ENCODE measurements around the gene DDX3X.
"Not testable (repeated sequence)": the region's sequence is repeated elsewhere in the genome, so short reads cannot be mapped to it uniquely, and the experiment has no call there.

DDX3X gene

DNA sequence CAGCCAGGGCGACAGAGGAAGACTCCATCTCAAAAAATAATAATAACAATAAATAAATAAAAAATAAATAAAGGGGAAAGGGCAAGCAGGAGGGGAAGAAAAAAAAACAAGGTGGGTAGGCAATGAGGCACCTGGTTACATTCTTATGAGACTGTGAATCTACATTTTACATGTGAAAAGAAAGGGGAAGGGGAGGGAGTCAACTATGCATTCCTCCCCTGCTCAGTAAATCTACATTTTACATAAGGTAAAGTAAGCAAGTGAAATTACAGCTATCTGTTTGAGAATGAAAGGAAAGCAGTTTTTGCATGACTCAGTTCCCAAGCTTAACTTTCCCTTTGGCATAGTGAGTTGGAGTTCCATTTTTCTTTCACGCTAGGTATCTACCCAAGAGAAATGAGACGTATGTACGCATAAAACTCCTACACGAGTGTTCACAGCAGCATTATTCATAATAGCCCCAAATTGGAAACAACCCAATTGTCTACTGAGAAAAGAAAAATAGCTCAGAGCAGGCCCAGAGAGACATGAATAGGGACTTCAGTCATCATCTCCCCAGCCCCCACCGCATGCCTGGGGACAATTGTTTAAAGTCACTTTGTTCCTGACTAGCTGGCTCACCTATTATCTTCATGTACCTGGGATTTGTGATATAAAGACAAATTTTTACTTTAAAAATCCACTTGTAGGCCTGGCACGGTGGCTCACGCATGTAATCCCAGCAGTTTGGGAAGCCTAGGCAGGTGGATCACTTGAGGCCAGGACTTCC is 52.4 kb downstream of the DDX3X start:
- H3K4me3 ChIP-seq (ENCODE audit: low read depth in 1 of 2, low read length in 1 of 2): no peak overlapping the region
- H3K36me3 ChIP-seq: no peaks in the 10 kb centered on the region
- no peak overlapping the region for H3K27ac ChIP-seq
- TF ChIP-seq CTCF (IDR thresholded peaks at IDR 0.05): no peak
- peaks cover 44 to 47% of the 10 kb centered on the region in 2 experiments for H3K4me1 ChIP-seq (ENCODE audit: control insufficient read depth in 1 of 2, insufficient read depth in 1 of 2, low read depth in 1 of 2, low read length in 1 of 2)
- H3K9me3 ChIP-seq: no peaks in the 10 kb centered on the region
- H3K27me3 ChIP-seq: no peaks in the 10 kb centered on the region

- no peak for TF ChIP-seq CTCF (IDR thresholded peaks at IDR 0.05)
- no peak overlapping the region for H3K27ac ChIP-seq
- H3K9me3 ChIP-seq: no peaks in the 10 kb centered on the region
- H3K4me3 ChIP-seq (ENCODE audit: low read depth in 1 of 2, low read length in 1 of 2): no peak overlapping the region
- no peaks in the 10 kb centered on the region for H3K36me3 ChIP-seq
- no peaks in the 10 kb centered on the region for H3K27me3 ChIP-seq
- peaks cover 48 to 49% of the 10 kb centered on the region in 2 experiments for H3K4me1 ChIP-seq (ENCODE audit: control insufficient read depth in 1 of 2, insufficient read depth in 1 of 2, low read depth in 1 of 2, low read length in 1 of 2)
Measured at GRCh38 chrX:41388543-41388942, 54.6 kb downstream of the DDX3X start.

- Histone ChIP-seq H3K27me3 (no peaks in the 10 kb centered on the region), H3K4me1 (ENCODE audit: control insufficient read depth in 1 of 2, insufficient read depth in 1 of 2, low read depth in 1 of 2, low read length in 1 of 2) (peaks cover 42% of the 10 kb centered on the region in 2 experiments), H3K36me3 (no peaks in the 10 kb centered on the region), H3K9me3 (no peaks in the 10 kb centered on the region), H3K27ac (no peak overlapping the region), H3K4me3 (ENCODE audit: low read depth in 1 of 2, low read length in 1 of 2) (no peak overlapping the region)
- TF ChIP-seq CTCF (IDR thresholded peaks at IDR 0.05): no peak
Measured at GRCh38 chrX:41389311-41389888, 55.4 kb downstream of the DDX3X start.

DNA sequence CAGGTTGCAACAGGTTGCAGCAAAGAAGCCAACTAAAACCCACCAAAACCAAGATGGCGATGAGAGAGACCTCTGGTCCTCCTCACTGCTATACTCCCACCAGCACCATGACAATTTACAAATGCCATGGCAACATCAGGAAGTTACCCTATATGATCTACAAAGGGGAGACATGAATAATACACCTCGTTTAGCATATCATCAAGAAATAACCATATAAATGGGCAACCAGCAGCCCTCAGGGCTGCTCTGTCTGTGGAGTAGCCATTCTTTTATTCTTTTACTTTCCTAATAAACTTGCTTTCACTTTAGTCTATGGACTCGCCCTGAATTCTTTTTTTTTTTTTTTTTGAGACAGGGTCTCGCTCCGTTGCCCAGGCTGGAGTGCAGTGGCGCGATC is 56.6 kb downstream of the DDX3X start:
- H3K4me1 ChIP-seq (ENCODE audit: control insufficient read depth in 1 of 2, insufficient read depth in 1 of 2, low read depth in 1 of 2, low read length in 1 of 2): peaks cover 32 to 34% of the 10 kb centered on the region in 2 experiments
- not testable (repeated sequence) for H3K4me3 ChIP-seq (ENCODE audit: low read depth in 1 of 2, low read length in 1 of 2); H3K36me3 ChIP-seq; H3K9me3 ChIP-seq; H3K27ac ChIP-seq; H3K27me3 ChIP-seq

DNA sequence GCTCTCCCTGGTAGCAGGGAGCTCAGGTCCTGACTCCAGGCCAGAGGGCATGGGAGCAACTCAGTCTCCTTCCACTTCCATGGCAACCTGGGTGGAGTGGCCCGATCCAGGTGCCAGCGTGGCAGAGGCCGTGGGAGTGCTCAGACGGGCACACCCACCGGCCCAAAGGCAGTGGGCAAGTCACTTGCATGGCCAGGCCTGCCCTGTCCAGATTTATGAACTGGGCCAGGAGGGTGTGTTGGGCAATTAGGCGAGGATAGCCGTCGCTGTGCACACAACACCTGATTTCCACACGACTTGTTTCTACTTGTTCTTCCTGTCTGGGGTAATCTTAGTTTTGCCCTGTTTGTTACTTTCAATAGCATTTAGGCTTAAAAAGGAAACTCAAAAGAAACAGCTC is 57.6 kb downstream of the DDX3X start:
- no peaks in the 10 kb centered on the region for H3K36me3 ChIP-seq
- no peaks in the 10 kb centered on the region for H3K9me3 ChIP-seq
- H3K27ac ChIP-seq: peak overlapping the region; percentile 89
- peaks cover 32 to 34% of the 10 kb centered on the region in 2 experiments for H3K4me1 ChIP-seq (ENCODE audit: control insufficient read depth in 1 of 2, insufficient read depth in 1 of 2, low read depth in 1 of 2, low read length in 1 of 2)
- H3K4me3 ChIP-seq (ENCODE audit: low read depth in 1 of 2, low read length in 1 of 2): peak overlapping the region; percentile 3 to 14
- no peak for TF ChIP-seq CTCF (IDR thresholded peaks at IDR 0.05)
- H3K27me3 ChIP-seq: no peaks in the 10 kb centered on the region

- H3K4me1 ChIP-seq (ENCODE audit: control insufficient read depth in 1 of 2, insufficient read depth in 1 of 2, low read depth in 1 of 2, low read length in 1 of 2): peaks cover 27 to 34% of the 10 kb centered on the region in 2 experiments
- no peaks in the 10 kb centered on the region for H3K9me3 ChIP-seq
- no peak overlapping the region for H3K27ac ChIP-seq
- H3K36me3 ChIP-seq: no peaks in the 10 kb centered on the region
- H3K4me3 ChIP-seq (ENCODE audit: low read depth in 1 of 2, low read length in 1 of 2): no peak overlapping the region
- no peaks in the 10 kb centered on the region for H3K27me3 ChIP-seq
- TF ChIP-seq CTCF (IDR thresholded peaks at IDR 0.05): no peak
Measured at GRCh38 chrX:41394293-41394692, 60.3 kb downstream of the DDX3X start.
